Suprapubic skin (tissue), 3 donors: Measurements from ENCODE around the gene DIAPH2.

ENCODE experiments used
- CTCF ChIP-seq, 2 donors: fragments of 200-600 bp in 1 of 2; fragments of 450-650 bp in 1 of 2; sonication (generic) in 1 of 2; IDR thresholded peaks; one replicate each; pipeline ENCODE4 v1.5.1; 2016 to 2019; ENCODE audit warnings: antibody characterized with exemption in 2 of 2, mild to moderate bottlenecking in 1 of 2, moderate library complexity in 1 of 2
- POLR2A ChIP-seq, 2 donors: fragments of 450-650 bp; IDR thresholded peaks; one replicate each; pipeline ENCODE4 v1.6.1; 2017; ENCODE audit warnings: antibody characterized with exemption in 2 of 2, mild to moderate bottlenecking in 2 of 2, moderate library complexity in 2 of 2

GRCh38 chrX:97531825-97532224 lies 847.2 kb downstream of the DIAPH2 start:
- no peak for TF ChIP-seq CTCF (IDR thresholded peaks at IDR 0.05)
- TF ChIP-seq POLR2A (IDR thresholded peaks at IDR 0.05) = no peak
